HL-60 (cell line): ENCODE data around the gene SH3TC2.

Source experiments
- DNase-seq, 2 experiments: peaks; one replicate each; pipeline ENCODE4 v3.0.0-alpha.2; 2010 to 2020; ENCODE audit warnings: low read depth in 1 of 2, low spot score in 1 of 2
- H3K27ac ChIP-seq: fragments of 250-450 bp; sonication (Bioruptor Pico); replicated peaks from 2 replicates; pipeline ENCODE4 v1.5.1; 2020; ENCODE audit warnings: mild to moderate bottlenecking, moderate library complexity
- H3K27me3 ChIP-seq: fragments of 250-450 bp; sonication (Bioruptor Pico); 2 replicates; pipeline ENCODE4 v1.5.1; 2021; ENCODE audit warnings: mild to moderate bottlenecking, moderate library complexity; ENCODE audit not compliant: insufficient read depth, poor library complexity, severe bottlenecking
- H3K4me3 ChIP-seq: replicated peaks from 2 replicates; pipeline ENCODE4 v1.5.1; 2011; ENCODE audit warnings: mild to moderate bottlenecking, control low read depth, low read length; ENCODE audit not compliant: insufficient read depth
- CTCF ChIP-seq: IDR thresholded peaks from one replicate; pipeline ENCODE4 v1.5.1; 2011; ENCODE audit warnings: low read length, control low read depth, inconsistent platforms; ENCODE audit not compliant: insufficient read depth
- GABPA ChIP-seq: IDR thresholded peaks from 2 replicates; pipeline ENCODE4 v1.6.1; 2012; ENCODE audit warnings: low read depth
- POLR2AphosphoS5 ChIP-seq: IDR thresholded peaks from 2 replicates; pipeline ENCODE4 v1.6.1; 2012; ENCODE audit warnings: low read depth
- REST ChIP-seq: IDR thresholded peaks from 2 replicates; pipeline ENCODE4 v1.6.1; 2012; ENCODE audit warnings: low read depth; ENCODE audit not compliant: insufficient replicate concordance
- SPI1 ChIP-seq: IDR thresholded peaks from 2 replicates; pipeline ENCODE4 v1.6.1; 2012; ENCODE audit warnings: low read depth, mild to moderate bottlenecking, borderline replicate concordance

Gene SH3TC2

GRCh38 chr5:148972974-148973374, 89.9 kb downstream of the SH3TC2 start:
- Histone ChIP-seq H3K4me3 (no peak overlapping the region), H3K27ac (no peak overlapping the region), H3K27me3 (no peaks in the 10 kb centered on the region)
- DNase-seq, result no peak
- TF ChIP-seq CTCF (no peak), SPI1 (peak; percentile 34; the same call in 1 of the 2 replicates), POLR2AphosphoS5 (no peak)

- no peaks in the 10 kb centered on the region for H3K27me3 ChIP-seq
- TF ChIP-seq SPI1 (no peak), REST (no peak), GABPA (no peak), CTCF (no peak), POLR2AphosphoS5 (no peak)
- H3K27ac ChIP-seq, result no peak overlapping the region
- no peak overlapping the region for H3K4me3 ChIP-seq
- DNase-seq, result no peak
Measured at GRCh38 chr5:148972396-148972795, 90.5 kb downstream of the SH3TC2 start.

- no peak overlapping the region for H3K27ac ChIP-seq
- TF ChIP-seq SPI1, result no peak
- TF ChIP-seq REST, result no peak
- no peak for TF ChIP-seq GABPA
- no peak for TF ChIP-seq POLR2AphosphoS5
- TF ChIP-seq CTCF, result no peak
Measured at GRCh38 chr5:148970876-148971275, 92.0 kb downstream of the SH3TC2 start.

GRCh38 chr5:148970228-148970627, 92.6 kb downstream of the SH3TC2 start:
- no peak for DNase-seq
- no peak overlapping the region for H3K27ac ChIP-seq
- TF ChIP-seq CTCF, result no peak
- no peak for TF ChIP-seq GABPA
- TF ChIP-seq SPI1, result no peak
- TF ChIP-seq POLR2AphosphoS5, result no peak

More at GRCh38 chr5:148970876-148971275, 92.0 kb downstream of the SH3TC2 start:
- Histone ChIP-seq H3K27me3 (no peaks in the 10 kb centered on the region), H3K4me3 (no peak overlapping the region)
- DNase-seq, result no peak

More at GRCh38 chr5:148970228-148970627, 92.6 kb downstream of the SH3TC2 start:
- H3K4me3 ChIP-seq, result no peak overlapping the region
- no peaks in the 10 kb centered on the region for H3K27me3 ChIP-seq
